DMS153 treated with DMSO at 0.1 percent for 48 hours (cell line): ENCODE results near the gene METRNL.

Experiments
- DNase-seq: peaks from one replicate; lab custom pipeline; 2025; ENCODE audit not compliant: unreplicated experiment; lab: John Stamatoyannopoulos, UW

METRNL gene

GRCh38 chr17:83103943-83104311, 24.5 kb downstream of the METRNL start:
- no peak for DNase-seq

- DNase-seq, result no peak
These were observed 25.4 kb downstream of the METRNL start for GRCh38 chr17:83104577-83105505.

- no peak for DNase-seq
These were observed 26.1 kb downstream of the METRNL start for GRCh38 chr17:83105512-83105911.

- DNase-seq, result no peak
These were observed 26.7 kb downstream of the METRNL start for GRCh38 chr17:83106056-83106588.

GRCh38 chr17:83106913-83107655, 27.7 kb downstream of the METRNL start:
- DNase-seq, result no peak

GRCh38 chr17:83107656-83108048, 28.2 kb downstream of the METRNL start:
- no peak for DNase-seq

GRCh38 chr17:83108709-83109108, 29.3 kb downstream of the METRNL start:
- no peak for DNase-seq

GRCh38 chr17:83109386-83109785, 30.0 kb downstream of the METRNL start:
- no peak for DNase-seq

GRCh38 chr17:83109793-83110645, 30.6 kb downstream of the METRNL start:
- no peak for DNase-seq

- DNase-seq, result no peak
These were observed 31.3 kb downstream of the METRNL start for GRCh38 chr17:83110735-83111134.

GRCh38 chr17:83111516-83112282, 32.3 kb downstream of the METRNL start:
- no peak for DNase-seq

- no peak for DNase-seq
These were observed 34.0 kb downstream of the METRNL start for GRCh38 chr17:83113381-83113780.

- no peak for DNase-seq
These were observed 34.4 kb downstream of the METRNL start for GRCh38 chr17:83113792-83114191.

GRCh38 chr17:83114706-83115105, 35.3 kb downstream of the METRNL start:
- no peak for DNase-seq

GRCh38 chr17:83115202-83115651, 35.8 kb downstream of the METRNL start:
- DNase-seq, result no peak

- DNase-seq, result no peak
These were observed 36.4 kb downstream of the METRNL start for GRCh38 chr17:83115832-83116231.

GRCh38 chr17:83116311-83116771, 36.9 kb downstream of the METRNL start:
- DNase-seq, result no peak

- DNase-seq, result no peak
These were observed 37.6 kb downstream of the METRNL start for GRCh38 chr17:83116783-83117555.

GRCh38 chr17:83117583-83117982, 38.2 kb downstream of the METRNL start:
- DNase-seq, result no peak
